ENCODE data around the gene TMEM198.

TMEM198 gene

GRCh38 chr2:219509780-219510511 lies 33.9 kb upstream of the TMEM198 start:
- no peak for DNase-seq (ENCODE audit: low spot score)

GRCh38 chr2:219510512-219511135 lies 33.2 kb upstream of the TMEM198 start:
- DNase-seq (ENCODE audit: low spot score), result no peak

- DNase-seq (ENCODE audit: low spot score), result no peak
These were observed 32.1 kb upstream of the TMEM198 start for GRCh38 chr2:219511547-219512325.

- no peak for DNase-seq (ENCODE audit: low spot score)
These were observed 31.2 kb upstream of the TMEM198 start for GRCh38 chr2:219512524-219513216.

GRCh38 chr2:219513787-219514186 lies 30.0 kb upstream of the TMEM198 start:
- DNase-seq (ENCODE audit: low spot score), result no peak

GRCh38 chr2:219514196-219514761 lies 29.5 kb upstream of the TMEM198 start, which contains the start of gene ASIC4:
Gene ASIC4 (plus strand): TSS chr2:219514482. CDS start chr2:219514725, 243 bp downstream.
- DNase-seq (ENCODE audit: low spot score), result no peak

- DNase-seq (ENCODE audit: low spot score), result no peak
These were observed 29.0 kb upstream of the TMEM198 start for GRCh38 chr2:219514836-219515235.

- no peak for DNase-seq (ENCODE audit: low spot score)
These were observed 27.8 kb upstream of the TMEM198 start for GRCh38 chr2:219515874-219516629.

GRCh38 chr2:219516888-219517287 lies 26.9 kb upstream of the TMEM198 start:
- no peak for DNase-seq (ENCODE audit: low spot score)

- DNase-seq (ENCODE audit: low spot score), result no peak
These were observed 25.7 kb upstream of the TMEM198 start for GRCh38 chr2:219517954-219518778.

- DNase-seq (ENCODE audit: low spot score), result no peak
These were observed 24.3 kb upstream of the TMEM198 start for GRCh38 chr2:219519526-219519916.

GRCh38 chr2:219520079-219520478 lies 23.7 kb upstream of the TMEM198 start:
- DNase-seq (ENCODE audit: low spot score), result no peak

- no peak for DNase-seq (ENCODE audit: low spot score)
These were observed 22.6 kb upstream of the TMEM198 start for GRCh38 chr2:219521066-219521880.

GRCh38 chr2:219522111-219523030 lies 21.5 kb upstream of the TMEM198 start:
- DNase-seq (ENCODE audit: low spot score), result no peak

GRCh38 chr2:219523031-219523671 lies 20.7 kb upstream of the TMEM198 start:
- no peak for DNase-seq (ENCODE audit: low spot score)

GRCh38 chr2:219524817-219525216 lies 19.0 kb upstream of the TMEM198 start:
- DNase-seq (ENCODE audit: low spot score), result no peak

- DNase-seq (ENCODE audit: low spot score), result no peak
These were observed 18.1 kb upstream of the TMEM198 start for GRCh38 chr2:219525533-219526232.

All from left forelimb (tissue), 1 donor.